Stimulated activated CD4-positive, alpha-beta T cell treated with anti-CD3 and anti-CD28 coated beads, Interleukin-12 subunit alpha, Interleukin-12 subunit beta, amount 100 ng/mL, for 48 hours (primary cell): ENCODE measurements around the gene MRPL33.

Source experiments
- DNase-seq, 3 donors: peaks; one replicate each; pipeline ENCODE4 v3.0.0-alpha.2; 2020; ENCODE audit warnings: low read depth in 2 of 3, low spot score in 1 of 3

Gene MRPL33

DNA sequence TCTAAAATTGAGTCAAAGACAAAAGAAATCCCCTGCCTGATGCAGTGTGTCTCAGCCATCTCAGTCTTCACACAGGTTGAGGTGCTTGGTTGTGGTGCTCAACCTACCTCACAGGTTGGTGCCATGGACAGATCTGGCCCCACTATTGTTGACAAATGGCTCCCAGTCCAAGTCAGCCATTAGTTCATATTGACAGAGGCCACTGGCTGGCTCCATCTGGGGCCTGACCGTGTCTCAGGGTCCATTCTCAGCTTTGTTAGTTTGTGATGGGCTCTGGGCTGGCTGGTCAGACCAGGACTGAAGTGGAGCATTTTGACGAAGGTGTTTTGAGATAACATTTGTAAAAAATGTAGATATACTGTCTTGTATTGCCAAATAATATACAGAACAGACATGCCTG is 36.9 kb downstream of the MRPL33 start:
- DNase-seq: no peak

DNA sequence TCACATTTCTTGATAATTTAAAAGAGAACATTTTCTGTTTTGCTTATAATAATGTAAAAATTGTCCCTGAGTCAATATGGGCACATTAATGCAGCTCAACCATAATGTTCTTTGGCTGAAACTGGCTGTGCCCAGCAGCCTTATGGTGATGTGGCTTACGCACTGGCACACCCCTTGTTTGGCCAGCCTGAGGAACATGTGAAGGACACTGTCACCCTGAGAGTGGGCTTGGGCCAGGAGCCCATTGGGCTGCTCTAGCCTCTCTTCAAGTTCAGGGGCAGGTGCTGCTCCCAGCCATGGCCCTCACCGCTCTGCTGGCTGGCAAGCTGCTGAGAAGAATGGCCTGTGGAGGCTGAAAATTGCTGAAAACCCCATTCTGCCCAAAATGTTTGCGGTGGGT is 37.5 kb downstream of the MRPL33 start:
- no peak for DNase-seq

DNA sequence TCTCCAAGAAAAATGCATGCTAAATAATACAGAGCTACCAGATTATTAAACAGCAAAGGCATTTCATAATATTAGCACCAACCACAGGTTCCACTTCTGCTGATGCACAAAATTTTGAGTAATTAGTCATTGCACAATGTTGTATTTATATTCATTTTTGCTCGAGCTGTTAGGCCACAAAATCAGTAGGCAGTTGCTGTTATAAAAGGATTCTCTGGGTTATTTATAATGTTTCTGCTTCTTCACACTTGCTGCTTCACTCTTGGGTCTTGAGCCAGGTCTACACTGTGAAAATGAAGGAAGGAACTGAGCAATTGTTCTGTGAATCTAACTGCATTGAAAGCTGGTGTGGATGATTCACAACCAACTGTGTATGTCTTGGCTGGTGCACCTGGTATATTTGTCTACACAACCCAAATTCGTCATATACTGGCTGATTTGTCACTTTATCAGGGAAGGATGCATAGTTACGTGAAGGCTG is 38.3 kb downstream of the MRPL33 start:
- no peak for DNase-seq

DNA sequence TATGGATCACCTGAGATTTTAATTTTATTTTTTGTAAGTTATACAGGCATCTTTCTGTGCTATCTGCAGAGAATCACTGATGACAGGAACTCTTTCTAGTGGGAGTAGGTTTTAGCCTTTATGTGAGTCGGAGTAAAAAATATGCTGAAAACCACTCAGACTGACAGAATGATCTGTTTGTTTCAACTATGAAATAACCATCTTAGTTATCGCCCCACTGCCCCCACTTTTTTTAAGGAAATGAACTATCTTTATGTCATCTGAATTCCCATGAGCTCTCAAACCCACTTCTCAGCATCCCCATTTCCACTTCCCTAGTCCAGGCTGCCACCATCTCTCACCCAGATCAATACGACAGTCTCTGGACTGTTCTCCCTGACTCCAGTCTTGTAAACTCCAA is 38.9 kb downstream of the MRPL33 start:
- DNase-seq: no peak

DNA sequence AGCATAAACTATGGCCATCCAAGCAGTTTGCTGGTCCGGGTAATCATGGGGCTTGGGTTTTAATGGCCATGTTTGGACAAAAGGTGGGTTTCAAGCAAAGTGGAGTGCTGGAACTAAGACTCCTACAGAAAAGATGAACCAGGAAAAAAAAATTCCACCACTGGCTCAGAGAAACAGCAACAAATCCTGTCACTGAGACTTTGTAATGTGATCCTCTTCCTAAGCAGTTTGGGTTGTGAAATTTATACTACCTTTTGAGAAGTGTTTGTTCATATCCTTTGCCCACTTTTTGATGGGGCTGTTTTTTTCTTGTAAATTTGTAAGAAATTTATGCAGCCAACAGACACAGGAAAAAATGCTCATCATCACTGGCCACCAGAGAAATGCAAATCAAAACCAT is 40.2 kb downstream of the MRPL33 start:
- DNase-seq: no peak

DNA sequence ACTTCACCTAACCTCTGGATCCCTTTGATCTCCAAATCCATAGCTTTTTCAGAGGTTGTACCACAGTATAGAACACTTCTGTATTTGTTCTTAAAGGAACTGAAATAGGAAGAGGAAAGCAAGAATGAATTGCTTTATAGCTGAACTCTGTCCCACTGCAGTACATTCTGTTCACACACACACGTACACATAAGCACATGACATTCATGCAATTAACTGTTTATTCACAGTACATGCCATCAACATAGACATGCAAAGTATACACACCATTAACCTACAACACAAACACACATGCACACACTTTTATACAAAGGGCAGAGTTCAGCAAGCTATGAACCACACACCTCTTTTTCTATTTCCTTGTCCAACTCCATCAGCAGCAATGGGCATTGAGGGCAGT is 43.2 kb downstream of the MRPL33 start:
- no peak for DNase-seq

DNA sequence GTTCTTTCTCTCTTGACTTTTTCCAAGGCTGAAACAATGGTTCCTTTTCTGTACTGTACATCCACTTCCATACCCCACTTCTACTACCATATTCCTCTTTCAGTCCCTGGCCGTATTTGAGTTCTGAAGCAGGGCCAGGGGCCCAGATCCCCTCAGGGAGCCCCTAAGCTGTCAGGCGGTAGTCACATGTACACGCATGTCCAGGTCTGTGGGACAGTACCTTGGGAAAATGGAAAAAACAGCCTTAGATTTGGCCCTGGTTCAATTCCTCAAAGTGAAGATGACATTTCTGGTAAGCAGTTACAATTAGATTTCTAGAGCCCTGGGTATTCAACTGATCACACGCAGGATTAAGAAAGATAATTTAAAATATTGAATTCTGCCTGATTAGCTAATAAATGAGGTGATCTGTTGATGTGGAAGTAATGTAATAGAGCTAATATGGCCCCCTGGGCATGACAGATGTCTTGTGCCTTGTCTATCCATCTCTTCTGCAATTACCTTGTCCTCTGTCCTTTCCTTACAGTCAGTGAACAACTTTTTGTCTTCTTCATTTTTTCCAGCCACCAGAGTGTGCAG is 44.4 kb downstream of the MRPL33 start:
- no peak for DNase-seq

DNA sequence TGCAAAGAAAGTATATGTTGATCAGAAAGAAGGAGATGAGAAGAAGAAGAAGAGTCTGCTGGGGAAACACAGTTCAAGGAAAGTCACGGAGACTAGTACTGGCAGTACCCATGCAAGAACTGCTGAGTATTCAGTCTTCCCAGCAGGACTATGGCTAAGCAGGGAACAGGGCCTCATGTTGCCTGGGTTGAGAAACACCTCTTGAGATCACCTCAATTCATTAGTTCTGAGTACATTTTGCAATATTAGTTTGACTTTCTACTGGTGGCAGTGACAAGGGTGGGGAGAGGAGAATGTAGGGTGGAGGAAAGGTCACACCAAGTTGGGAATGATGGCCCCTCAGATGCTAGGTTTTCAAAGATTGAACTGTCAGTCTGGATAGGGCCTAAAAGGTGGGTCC is 50.5 kb downstream of the MRPL33 start:
- DNase-seq: no peak

DNA sequence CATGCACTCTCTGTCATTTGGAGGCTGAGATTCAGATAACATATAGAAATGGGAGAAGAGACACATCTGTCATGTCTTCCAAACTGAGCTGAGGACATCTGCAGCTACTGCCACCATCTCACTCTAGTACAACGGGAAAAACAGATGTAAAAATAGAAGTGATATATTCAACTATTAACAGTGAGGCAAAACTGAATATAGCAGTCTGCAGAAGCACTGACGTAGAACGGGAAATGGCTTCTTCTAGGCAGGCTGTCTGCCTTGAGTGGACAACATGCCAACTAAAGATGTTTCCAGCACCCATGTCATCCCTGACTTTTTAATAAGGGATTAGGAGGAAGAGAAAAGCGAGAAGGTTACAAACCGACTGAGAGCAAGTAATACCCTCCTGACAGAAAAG is 51.6 kb downstream of the MRPL33 start:
- DNase-seq: no peak

DNA sequence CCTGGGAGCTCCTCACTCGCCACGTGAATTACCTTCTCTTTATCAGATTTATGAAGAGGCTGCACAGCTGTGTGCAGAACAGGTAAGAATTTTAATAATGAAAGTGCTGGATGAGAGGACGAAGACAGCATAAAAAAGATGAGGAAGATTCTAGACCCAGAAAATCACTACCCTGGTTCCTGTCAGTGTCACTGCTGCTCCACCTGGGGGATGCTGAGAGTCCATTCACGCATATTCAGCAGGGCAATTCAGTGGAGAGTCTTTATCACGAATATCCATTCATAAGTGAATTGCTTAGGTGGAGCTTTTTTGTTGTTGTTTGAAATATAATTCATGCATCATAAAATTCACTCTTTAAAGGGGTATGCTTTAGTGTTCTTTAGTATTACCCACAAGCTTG is 52.0 kb downstream of the MRPL33 start:
- DNase-seq: no peak

DNA sequence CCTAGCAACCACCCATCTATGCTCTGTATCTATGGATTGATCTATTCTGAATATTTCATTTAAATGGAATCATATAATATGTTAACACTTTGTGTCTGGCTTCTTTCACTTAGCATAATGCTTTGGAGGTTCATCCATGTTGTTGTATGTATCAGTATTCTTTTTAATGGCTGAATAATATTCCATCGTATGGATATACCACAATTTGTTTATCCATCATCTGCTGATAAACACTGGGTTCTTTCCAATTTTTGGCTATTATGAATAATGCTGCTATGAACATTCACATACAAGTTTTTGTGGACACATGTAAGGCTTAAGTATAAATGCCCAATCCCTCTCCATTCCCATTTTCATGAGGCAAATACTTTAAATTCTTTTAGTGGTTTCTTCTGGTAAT is 52.9 kb downstream of the MRPL33 start:
- no peak for DNase-seq

DNA sequence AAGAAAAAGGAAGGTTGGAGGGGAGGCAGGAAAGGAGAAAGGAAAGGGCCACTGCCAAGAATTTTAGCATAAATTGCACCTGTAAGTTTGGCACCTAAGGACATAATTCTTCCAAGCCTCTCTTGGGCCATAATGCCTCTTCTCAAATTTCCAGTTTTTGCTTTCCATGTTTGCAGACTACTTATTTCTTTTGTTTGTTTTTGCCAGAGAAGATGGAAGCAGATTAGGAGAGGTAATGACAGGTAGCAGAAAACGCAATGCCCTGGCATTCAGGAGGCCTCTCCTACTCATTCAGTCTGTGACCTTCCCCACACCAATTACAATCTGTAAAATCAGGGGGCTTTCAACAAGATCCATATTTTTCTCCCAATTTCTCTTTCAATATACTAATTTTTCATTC is 56.8 kb downstream of the MRPL33 start:
- DNase-seq: no peak
